H1 (cell line): ENCODE measurements around the gene CHPF. TPM values are rescaled to one million over a fixed set of nuclear protein-coding genes. Genes with fewer than 3 reads are reported as not detected.

Source experiments
- BACH1 ChIP-seq: IDR thresholded peaks from 2 replicates; pipeline ENCODE4 v1.6.1; 2012; ENCODE audit warnings: low read length, improper control_type of control experiment
- CHD1 ChIP-seq: IDR thresholded peaks from 2 replicates; pipeline ENCODE4 v1.6.1; 2012; ENCODE audit warnings: low read depth, low read length, improper control_type of control experiment
- CHD7 ChIP-seq: fragments of 300-600 bp; sonication (generic); IDR thresholded peaks from 2 replicates; pipeline ENCODE4 v1.7.1; 2012; ENCODE audit warnings: low read length, moderate library complexity, mild to moderate bottlenecking, inconsistent platforms; ENCODE audit not compliant: insufficient replicate concordance
- CTBP2 ChIP-seq: IDR thresholded peaks from 2 replicates; pipeline ENCODE4 v1.7.0; 2011; ENCODE audit warnings: borderline replicate concordance, mild to moderate bottlenecking, moderate library complexity, mixed read lengths, low read length; ENCODE audit not compliant: insufficient read depth, insufficient read length
- MAX ChIP-seq: IDR thresholded peaks from 2 replicates; pipeline ENCODE4 v1.6.1; 2012; ENCODE audit warnings: inconsistent platforms
- RBBP5 ChIP-seq: IDR thresholded peaks from 2 replicates; pipeline ENCODE4 v1.7.1; 2012; ENCODE audit warnings: low read depth, mild to moderate bottlenecking, inconsistent platforms, low read length, moderate library complexity, borderline replicate concordance
- SP1 ChIP-seq: IDR thresholded peaks from 2 replicates; pipeline ENCODE4 v1.6.1; 2011; ENCODE audit warnings: low read depth, low read length
- TAF1 ChIP-seq: IDR thresholded peaks from 2 replicates; pipeline ENCODE4 v1.6.1; 2011; ENCODE audit warnings: mild to moderate bottlenecking, low read depth, low read length
- TBP ChIP-seq: IDR thresholded peaks from 2 replicates; pipeline ENCODE4 v1.6.1; 2011; ENCODE audit warnings: low read depth, low read length, improper control_type of control experiment
- polyA plus RNA-seq, 7 experiments: library from polyadenylated mRNA; depleted of rRNA in 3 of 7; stranded (reverse) in 5 of 7; unstranded in 2 of 7; fragments of >200 nt in 5 of 7; fragments of 200-250 nt in 2 of 7; gene quantifications; 1 replicate in 5 of 7; 2 replicates in 1 of 7; 4 replicates in 1 of 7; pipeline versions ENCODE4 v1.2.1 to v1.2.3, GENCODE V29; 2011 to 2013; ENCODE audit warnings: missing spikeins in 2 of 7, mixed read lengths in 2 of 7
- total RNA-seq: library from RNA; stranded (reverse); fragmentation: NEBNext Ultra II Directional; extraction: Animal tissue kit (Norgen Biotek cat#: 25700); gene quantifications from 2 replicates; pipeline ENCODE4 v1.2.1, GENCODE V29; 2021

CHPF gene
- total and polyA plus RNA-seq, 2 of the 8 experiments (the other 6 are each of a cell fraction or from before 2014, with no cell fraction given) = 62.9 to 67.3 TPM

- TF ChIP-seq CHD7 (peak; percentile 81), SP1 (peak; percentile 87), BACH1 (peak; percentile 27; the same call in 1 of the 2 replicates), TAF1 (peak; percentile 65), MAX (peak; percentile 38), CTBP2 (no peak), CHD1 (no peak), RBBP5 (peak; percentile 80; the same call in 1 of the 2 replicates), TBP (peak; percentile 62; the same call in 1 of the 2 replicates)
These were observed 21.8 kb upstream of the CHPF start (continued) for GRCh38 chr2:219565130-219566080.
